Right cardiac atrium (tissue), 5 donors: ENCODE measurements around the gene ACOT11. TPM values are rescaled to one million over a fixed set of nuclear protein-coding genes. Genes with fewer than 3 reads are reported as not detected.
A peak's percentile ranks its signal among the peaks of the same experiment; 100 is the strongest.
"Not testable (repeated sequence)": the region's sequence is repeated elsewhere in the genome, so short reads cannot be mapped to it uniquely, and the experiment has no call there.

Source experiments
- ATAC-seq, 2 donors: fragments of 200-7000 bp; cut with Tn5 transposase; one replicate each; pipeline versions ENCODE4 v1.8.0 to v1.9.1; 2020; ENCODE audit warnings: moderate library complexity in 2 of 2, mild to moderate bottlenecking in 1 of 2
- DNase-seq, 3 donors: peaks; one replicate each; pipeline ENCODE4 v3.0.0-alpha.2; 2020
- H3K27ac ChIP-seq: one replicate; pipeline ENCODE4 v1.5.1; 2013; ENCODE audit warnings: mild to moderate bottlenecking, low read length, control low read depth, moderate library complexity
- H3K27me3 ChIP-seq: one replicate; pipeline ENCODE4 v1.6.1; 2013; ENCODE audit not compliant: control insufficient read depth, insufficient read depth
- H3K4me1 ChIP-seq: one replicate; pipeline ENCODE4 v1.6.1; 2013; ENCODE audit warnings: low read length; ENCODE audit not compliant: control insufficient read depth, insufficient read depth
- H3K4me3 ChIP-seq: one replicate; pipeline ENCODE4 v1.5.1; 2013; ENCODE audit warnings: low read length, control low read depth
- H3K9me3 ChIP-seq: one replicate; pipeline ENCODE4 v1.6.1; 2013; ENCODE audit warnings: low read length; ENCODE audit not compliant: control insufficient read depth
- WGBS: extraction: QIAGEN DNeasy Blood & Tissue Kit; methylation state at CpG from one replicate; pipeline ENCODE4 v1.1.7; 2013; 5-methylcytosine and 5-hydroxymethylcytosine counted together
- intact Hi-C, 4 donors: fragments of 100-400 bp; cut with DNase I; formaldehyde crosslinking; loops; one replicate each; pipeline versions ENCODE4 v1.11.0 to v1.14.0; 2022 to 2023
- polyA plus RNA-seq: library from polyadenylated mRNA; stranded (reverse); fragments of 200-250 nt; gene quantifications from one replicate; pipeline ENCODE4 v1.2.3, GENCODE V29; 2013
- total RNA-seq, 4 donors: library from RNA; stranded (reverse); fragmentation: NEBNext Ultra II Directional; extraction: Animal tissue kit (Norgen Biotek cat#: 25700); gene quantifications; one replicate each; pipeline ENCODE4 v1.2.1, GENCODE V29; 2021
- donor health status: healthy with polysubstance abuse.
- donor health status: DM: no; HTN: yes; CAD: no.
- donor health status: DM: no; HTN: no; CAD: no.
- donor health status: DM: no; HTN: yes; CAD: no; lungs with severe emphysema.
- donor health status: DM: yes; HTN: yes; CAD: no.

The ACOT11 gene
- total and polyA plus RNA-seq, 5 donors = 14.4 to 32.7 (median 26.2) TPM

- H3K9me3 ChIP-seq = no peaks in the 10 kb centered on the region
- 79% methylated on average over 2 of the region's 2 CpGs for WGBS
- no peak overlapping the region for H3K4me3 ChIP-seq
- H3K27ac ChIP-seq = no peak overlapping the region
- H3K27me3 ChIP-seq = no peaks in the 10 kb centered on the region
- intact Hi-C loops = no loop called here
- no peak for ATAC-seq
- H3K4me1 ChIP-seq = no peaks in the 10 kb centered on the region
- DNase-seq = peak in 1 of 3 donors; percentile 9
Measured at GRCh38 chr1:54614024-54614423, 66.0 kb downstream of the ACOT11 start.

GRCh38 chr1:54614563-54614962, 66.5 kb downstream of the ACOT11 start:
- H3K4me1 ChIP-seq = no peaks in the 10 kb centered on the region
- DNase-seq = peak in 1 of 3 donors; percentile 18
- no peaks in the 10 kb centered on the region for H3K9me3 ChIP-seq
- ATAC-seq = no peak
- no peak overlapping the region for H3K27ac ChIP-seq
- intact Hi-C loops = no loop called here
- no peak overlapping the region for H3K4me3 ChIP-seq
- no peaks in the 10 kb centered on the region for H3K27me3 ChIP-seq
- WGBS = 66% methylated on average over 8 of the region's 8 CpGs

- no peaks in the 10 kb centered on the region for H3K9me3 ChIP-seq
- intact Hi-C loops = no loop called here
- no peak overlapping the region for H3K27ac ChIP-seq
- H3K27me3 ChIP-seq = no peaks in the 10 kb centered on the region
- peak in 1 of 3 donors; percentile 56 for DNase-seq
- H3K4me3 ChIP-seq = no peak overlapping the region
- H3K4me1 ChIP-seq = no peaks in the 10 kb centered on the region
- WGBS = 48% methylated on average over 13 of the region's 13 CpGs
- peak; percentile 42 to 46 for ATAC-seq
Measured at GRCh38 chr1:54615531-54616279, 67.7 kb downstream of the ACOT11 start.

- H3K27ac ChIP-seq = no peak overlapping the region
- no peaks in the 10 kb centered on the region for H3K27me3 ChIP-seq
- no peak overlapping the region for H3K4me3 ChIP-seq
- WGBS = 71% methylated on average over 8 of the region's 8 CpGs
- ATAC-seq (no peak), DNase-seq (peak in 1 of 3 donors; percentile 35)
- no peaks in the 10 kb centered on the region for H3K4me1 ChIP-seq
- H3K9me3 ChIP-seq = no peaks in the 10 kb centered on the region
- intact Hi-C loops = no loop called here
Measured at GRCh38 chr1:54619749-54620148, 71.7 kb downstream of the ACOT11 start.

GRCh38 chr1:54623216-54624007, 75.4 kb downstream of the ACOT11 start, which contains the start of gene FAM151A:
TSS of gene FAM151A (minus strand) at chr1:54623525. CDS start at chr1:54623395, 130 bp downstream.
- no peak within 1 kb of the TSS for H3K27ac ChIP-seq
- ATAC-seq = peak; percentile 21 to 31
- intact Hi-C loops = no loop called here
- no peaks in the 10 kb centered on the region for H3K27me3 ChIP-seq
- no peaks in the 10 kb centered on the region for H3K9me3 ChIP-seq
- H3K4me1 ChIP-seq = no peaks in the 10 kb centered on the region
- no peak for DNase-seq
- no peak within 1 kb of the TSS for H3K4me3 ChIP-seq
- 53% methylated on average over 18 of the region's 18 CpGs for WGBS

GRCh38 chr1:54624466-54625464, 76.7 kb downstream of the ACOT11 start:
- Histone ChIP-seq H3K27me3 (no peaks in the 10 kb centered on the region), H3K4me3 (no peak overlapping the region), H3K4me1 (no peaks in the 10 kb centered on the region), H3K9me3 (no peaks in the 10 kb centered on the region), H3K27ac (no peak overlapping the region)
- DNase-seq (no peak), ATAC-seq (peak in 1 of 2 donors; percentile 30)
- WGBS = 52% methylated on average over 8 of the region's 8 CpGs
- intact Hi-C loops = no loop called here

GRCh38 chr1:54627196-54627595, 79.2 kb downstream of the ACOT11 start:
- H3K4me3 ChIP-seq = no peak overlapping the region
- no CpG with 5 or more reads among the region's 10 CpGs for WGBS
- DNase-seq (no peak), ATAC-seq (no peak)
- no peak overlapping the region for H3K27ac ChIP-seq
- intact Hi-C loops = no loop called here
- H3K27me3 ChIP-seq = no peaks in the 10 kb centered on the region
- H3K4me1 ChIP-seq = no peaks in the 10 kb centered on the region
- H3K9me3 ChIP-seq = no peaks in the 10 kb centered on the region

GRCh38 chr1:54635804-54636203, 87.8 kb downstream of the ACOT11 start:
- ATAC-seq, DNase-seq, intact Hi-C loops, H3K27me3 ChIP-seq, H3K4me1 ChIP-seq, H3K9me3 ChIP-seq, H3K27ac ChIP-seq, H3K4me3 ChIP-seq: not testable (repeated sequence)
- 86% methylated on average over 7 of the region's 7 CpGs for WGBS

GRCh38 chr1:54636461-54637446, 88.7 kb downstream of the ACOT11 start:
- WGBS = 47% methylated on average over 14 of the region's 14 CpGs
- ATAC-seq = not testable (repeated sequence)

GRCh38 chr1:54640361-54640760, 92.3 kb downstream of the ACOT11 start:
- Histone ChIP-seq H3K4me1 (no peaks in the 10 kb centered on the region), H3K27me3 (no peaks in the 10 kb centered on the region), H3K9me3 (no peaks in the 10 kb centered on the region), H3K27ac (no peak overlapping the region), H3K4me3 (no peak overlapping the region)
- WGBS = 53% methylated on average over 4 of the region's 4 CpGs
- intact Hi-C loops = no loop called here
- DNase-seq (no peak), ATAC-seq (no peak)

More at GRCh38 chr1:54636461-54637446, 88.7 kb downstream of the ACOT11 start:
- intact Hi-C loops, H3K27me3 ChIP-seq, H3K9me3 ChIP-seq, H3K4me3 ChIP-seq, H3K27ac ChIP-seq, DNase-seq, H3K4me1 ChIP-seq: not testable (repeated sequence)
